Liver (tissue), 9 donors: Measurements from ENCODE around the gene SERPINF2. TPM values are rescaled to one million over a fixed set of nuclear protein-coding genes. Genes with fewer than 3 reads are reported as not detected.
"Not testable (repeated sequence)": the region's sequence is repeated elsewhere in the genome, so short reads cannot be mapped to it uniquely, and the experiment has no call there.

Source experiments
- DNase-seq: peaks from one replicate; pipeline ENCODE4 v3.0.0-alpha.2; 2017; ENCODE audit warnings: low spot score
- H3K27ac ChIP-seq, 2 donors: one replicate each; pipeline ENCODE4 v1.7.0; 2013; ENCODE audit warnings: inconsistent platforms in 2 of 2, low read length in 2 of 2, control low read depth in 1 of 2, low read depth in 1 of 2, mild to moderate bottlenecking in 1 of 2
- H3K27me3 ChIP-seq, 4 donors: one replicate each; pipeline versions ENCODE4 v1.6.1 to v1.7.0; 2013; ENCODE audit warnings: low read length in 3 of 4, inconsistent platforms in 1 of 4, mild to moderate bottlenecking in 1 of 4, moderate library complexity in 1 of 4; ENCODE audit not compliant: control insufficient read depth in 4 of 4, insufficient read depth in 4 of 4
- H3K36me3 ChIP-seq, 4 donors: one replicate each; pipeline versions ENCODE4 v1.6.1 to v1.7.0; 2013; ENCODE audit warnings: low read length in 3 of 4, mild to moderate bottlenecking in 3 of 4, low read depth in 1 of 4, moderate library complexity in 1 of 4; ENCODE audit not compliant: control insufficient read depth in 4 of 4, insufficient read depth in 3 of 4
- H3K4me1 ChIP-seq, 4 donors: one replicate each; pipeline versions ENCODE4 v1.6.1 to v1.7.0; 2013; ENCODE audit warnings: low read length in 3 of 4, mild to moderate bottlenecking in 3 of 4, moderate library complexity in 1 of 4; ENCODE audit not compliant: control insufficient read depth in 4 of 4, insufficient read depth in 4 of 4
- H3K4me3 ChIP-seq, 3 donors: one replicate each; pipeline versions ENCODE4 v1.6.1 to v1.7.0; 2013; ENCODE audit warnings: low read length in 3 of 3, control low read depth in 1 of 3, low read depth in 1 of 3, mild to moderate bottlenecking in 1 of 3
- H3K9ac ChIP-seq, 2 donors: one replicate each; pipeline ENCODE4 v1.7.0; 2013; ENCODE audit warnings: low read length in 2 of 2, mild to moderate bottlenecking in 2 of 2, moderate library complexity in 2 of 2, control low read depth in 1 of 2, low read depth in 1 of 2
- H3K9me3 ChIP-seq, 4 donors: one replicate each; pipeline versions ENCODE4 v1.6.1 to v1.7.0; 2013; ENCODE audit warnings: low read length in 3 of 4; ENCODE audit not compliant: control insufficient read depth in 4 of 4
- ATF3 ChIP-seq: IDR thresholded peaks from 2 replicates; pipeline ENCODE4 v1.6.1; 2016; ENCODE audit warnings: antibody characterized with exemption
- EGR1 ChIP-seq, 2 donors: IDR thresholded peaks; 2 replicates each; pipeline ENCODE4 v1.6.1; 2016 to 2018; ENCODE audit warnings: antibody characterized with exemption in 2 of 2, low read depth in 2 of 2
- FOXA1 ChIP-seq: IDR thresholded peaks from 2 replicates; pipeline ENCODE4 v1.6.1; 2016; ENCODE audit warnings: antibody characterized with exemption
- FOXA2 ChIP-seq: IDR thresholded peaks from 2 replicates; pipeline ENCODE4 v1.6.1; 2016; ENCODE audit warnings: antibody characterized with exemption
- HNF4A ChIP-seq, 2 donors: conservative IDR thresholded peaks; 2 replicates each; pipeline ENCODE4 v1.6.1; 2016; ENCODE audit warnings: antibody characterized with exemption in 2 of 2, mild to moderate bottlenecking in 2 of 2
- MAX ChIP-seq: IDR thresholded peaks from 2 replicates; pipeline ENCODE4 v1.6.1; 2016; ENCODE audit warnings: antibody characterized with exemption
- NR2F2 ChIP-seq: IDR thresholded peaks from 2 replicates; pipeline ENCODE4 v1.6.1; 2016; ENCODE audit warnings: antibody characterized with exemption
- RAD21 ChIP-seq, 2 donors: IDR thresholded peaks; 2 replicates each; pipeline ENCODE4 v1.6.1; 2016; ENCODE audit warnings: antibody characterized with exemption in 2 of 2, mild to moderate bottlenecking in 2 of 2
- RXRA ChIP-seq, 2 donors: IDR thresholded peaks; 2 replicates each; pipeline ENCODE4 v1.6.1; 2017 to 2018; ENCODE audit warnings: antibody characterized with exemption in 2 of 2, mild to moderate bottlenecking in 1 of 2
- TAF1 ChIP-seq: conservative IDR thresholded peaks from 2 replicates; pipeline ENCODE4 v1.6.1; 2016; ENCODE audit warnings: antibody characterized with exemption, mild to moderate bottlenecking
- WGBS: extraction: QIAGEN DNeasy Blood & Tissue Kit; methylation state at CpG from one replicate; pipeline ENCODE4 v1.1.7; 2013; 5-methylcytosine and 5-hydroxymethylcytosine counted together
- polyA plus RNA-seq, 2 donors: library from polyadenylated mRNA; stranded (reverse) in 1 of 2; unstranded in 1 of 2; fragments of 200-250 nt in 1 of 2; fragments of >200 nt in 1 of 2; fragmentation: Nextera tagmentation in 1 of 2; extraction: Ambion mirVana in 1 of 2; gene quantifications; one replicate each; pipeline versions ENCODE4 v1.2.1 to v1.2.3, GENCODE V29; 2013 to 2015
- total RNA-seq, 2 donors: library from RNA; depleted of rRNA; stranded (reverse); fragments of >200 nt; gene quantifications; one replicate each; pipeline ENCODE4 v1.2.3, GENCODE V29; 2014
- TF ChIP-seq, protein P1 (sequence below): IDR thresholded peaks from 2 replicates; pipeline ENCODE4 v1.6.1; 2016; ENCODE audit warnings: antibody characterized with exemption, mild to moderate bottlenecking
- TF ChIP-seq, protein P2 (sequence below): IDR thresholded peaks from 2 replicates; pipeline ENCODE4 v1.6.1; 2016; ENCODE audit warnings: antibody characterized with exemption
- donor health status: healthy.
- donor health status: healthy.
- donor health status: healthy.
- donor health status: healthy.
- donor health status: healthy.

Gene SERPINF2
- total and polyA plus RNA-seq, 4 donors = 477 to 1,248 (median 675) TPM

GRCh38 chr17:1769822-1770477, 27.3 kb downstream of the SERPINF2 start:
- DNase-seq = no peak
- H3K4me1 ChIP-seq = peaks cover 0 to 12% (median 5%) of the 10 kb centered on the region in 4 donors
- H3K4me3 ChIP-seq = no peak overlapping the region
- 63% methylated on average over 21 of the region's 21 CpGs for WGBS
- no peaks in the 10 kb centered on the region for H3K9me3 ChIP-seq
- H3K27ac ChIP-seq = no peak overlapping the region
- no peaks in the 10 kb centered on the region for H3K27me3 ChIP-seq
- no peak overlapping the region for H3K9ac ChIP-seq
- peaks cover 5 to 38% (median 20%) of the 10 kb centered on the region in 4 donors for H3K36me3 ChIP-seq
- TF ChIP-seq RXRA (IDR thresholded peaks at IDR 0.05) = no peak
- TF ChIP-seq, protein P1, sequence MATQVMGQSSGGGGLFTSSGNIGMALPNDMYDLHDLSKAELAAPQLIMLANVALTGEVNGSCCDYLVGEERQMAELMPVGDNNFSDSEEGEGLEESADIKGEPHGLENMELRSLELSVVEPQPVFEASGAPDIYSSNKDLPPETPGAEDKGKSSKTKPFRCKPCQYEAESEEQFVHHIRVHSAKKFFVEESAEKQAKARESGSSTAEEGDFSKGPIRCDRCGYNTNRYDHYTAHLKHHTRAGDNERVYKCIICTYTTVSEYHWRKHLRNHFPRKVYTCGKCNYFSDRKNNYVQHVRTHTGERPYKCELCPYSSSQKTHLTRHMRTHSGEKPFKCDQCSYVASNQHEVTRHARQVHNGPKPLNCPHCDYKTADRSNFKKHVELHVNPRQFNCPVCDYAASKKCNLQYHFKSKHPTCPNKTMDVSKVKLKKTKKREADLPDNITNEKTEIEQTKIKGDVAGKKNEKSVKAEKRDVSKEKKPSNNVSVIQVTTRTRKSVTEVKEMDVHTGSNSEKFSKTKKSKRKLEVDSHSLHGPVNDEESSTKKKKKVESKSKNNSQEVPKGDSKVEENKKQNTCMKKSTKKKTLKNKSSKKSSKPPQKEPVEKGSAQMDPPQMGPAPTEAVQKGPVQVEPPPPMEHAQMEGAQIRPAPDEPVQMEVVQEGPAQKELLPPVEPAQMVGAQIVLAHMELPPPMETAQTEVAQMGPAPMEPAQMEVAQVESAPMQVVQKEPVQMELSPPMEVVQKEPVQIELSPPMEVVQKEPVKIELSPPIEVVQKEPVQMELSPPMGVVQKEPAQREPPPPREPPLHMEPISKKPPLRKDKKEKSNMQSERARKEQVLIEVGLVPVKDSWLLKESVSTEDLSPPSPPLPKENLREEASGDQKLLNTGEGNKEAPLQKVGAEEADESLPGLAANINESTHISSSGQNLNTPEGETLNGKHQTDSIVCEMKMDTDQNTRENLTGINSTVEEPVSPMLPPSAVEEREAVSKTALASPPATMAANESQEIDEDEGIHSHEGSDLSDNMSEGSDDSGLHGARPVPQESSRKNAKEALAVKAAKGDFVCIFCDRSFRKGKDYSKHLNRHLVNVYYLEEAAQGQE = no peak
- no peak for TF ChIP-seq FOXA2
- no peak for TF ChIP-seq MAX
- no peak for TF ChIP-seq ATF3
- TF ChIP-seq NR2F2 = no peak
- TF ChIP-seq TAF1 = no peak
- TF ChIP-seq HNF4A (conservative IDR thresholded peaks at IDR 0.05) = no peak
- no peak for TF ChIP-seq EGR1 (IDR thresholded peaks at IDR 0.05; ENCODE audit: low read depth in 2 of 2)
- no peak for TF ChIP-seq RAD21 (IDR thresholded peaks at IDR 0.05)
- TF ChIP-seq, protein P2, sequence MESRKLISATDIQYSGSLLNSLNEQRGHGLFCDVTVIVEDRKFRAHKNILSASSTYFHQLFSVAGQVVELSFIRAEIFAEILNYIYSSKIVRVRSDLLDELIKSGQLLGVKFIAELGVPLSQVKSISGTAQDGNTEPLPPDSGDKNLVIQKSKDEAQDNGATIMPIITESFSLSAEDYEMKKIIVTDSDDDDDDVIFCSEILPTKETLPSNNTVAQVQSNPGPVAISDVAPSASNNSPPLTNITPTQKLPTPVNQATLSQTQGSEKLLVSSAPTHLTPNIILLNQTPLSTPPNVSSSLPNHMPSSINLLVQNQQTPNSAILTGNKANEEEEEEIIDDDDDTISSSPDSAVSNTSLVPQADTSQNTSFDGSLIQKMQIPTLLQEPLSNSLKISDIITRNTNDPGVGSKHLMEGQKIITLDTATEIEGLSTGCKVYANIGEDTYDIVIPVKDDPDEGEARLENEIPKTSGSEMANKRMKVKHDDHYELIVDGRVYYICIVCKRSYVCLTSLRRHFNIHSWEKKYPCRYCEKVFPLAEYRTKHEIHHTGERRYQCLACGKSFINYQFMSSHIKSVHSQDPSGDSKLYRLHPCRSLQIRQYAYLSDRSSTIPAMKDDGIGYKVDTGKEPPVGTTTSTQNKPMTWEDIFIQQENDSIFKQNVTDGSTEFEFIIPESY = no peak
- TF ChIP-seq FOXA1 = no peak

DNA sequence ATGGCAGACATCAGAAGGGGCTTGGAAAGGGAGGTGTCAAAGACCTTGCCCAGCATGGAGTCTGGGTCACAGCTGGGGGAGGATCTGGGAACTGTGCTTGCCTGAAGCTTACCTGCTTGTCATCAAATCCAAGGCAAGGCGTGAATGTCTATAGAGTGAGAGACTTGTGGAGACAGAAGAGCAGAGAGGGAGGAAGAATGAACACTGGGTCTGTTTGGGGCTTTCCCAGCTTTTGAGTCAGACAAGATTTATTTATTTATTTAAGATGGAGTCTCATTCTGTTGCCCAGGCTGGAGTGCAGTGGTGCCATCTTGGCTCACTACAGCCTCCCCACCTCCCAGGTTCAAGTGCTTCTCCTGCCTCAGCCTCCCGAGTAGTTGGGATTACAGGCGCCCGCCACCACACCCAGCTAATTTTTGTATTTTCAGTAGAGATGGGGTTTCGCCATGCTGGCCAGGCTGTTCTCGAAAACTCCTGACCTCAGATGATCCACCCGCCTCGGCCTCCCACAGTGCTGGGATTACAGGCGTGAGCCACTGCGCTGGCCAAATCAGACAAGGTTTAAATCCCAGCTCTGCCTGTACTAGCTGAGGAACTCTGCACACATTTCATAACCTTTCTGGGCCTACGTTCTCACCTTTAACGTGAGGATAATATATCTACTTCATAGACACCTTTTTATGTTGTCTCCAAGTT, 30.5 kb downstream of the SERPINF2 start:
- 73% methylated on average over 12 of the region's 12 CpGs for WGBS
- H3K9ac ChIP-seq = not testable (repeated sequence)
- H3K27ac ChIP-seq = peak overlapping the region in 1 of 2 donors; percentile 31

More for the DNA sequence above, 30.5 kb downstream of the SERPINF2 start:
- H3K9me3 ChIP-seq, H3K4me1 ChIP-seq, H3K27me3 ChIP-seq, DNase-seq, H3K4me3 ChIP-seq: not testable (repeated sequence)
- H3K36me3 ChIP-seq = peaks cover 10 to 60% (median 39%) of the 10 kb centered on the region in 4 donors
- TF ChIP-seq RXRA (IDR thresholded peaks at IDR 0.05) = peak; percentile 12 to 14
